ENCODE measurements around the gene PLIN4.

The PLIN4 gene

GRCh38 chr19:4495471-4495870 is 22.8 kb downstream of the PLIN4 start:
- Histone ChIP-seq H3K4me3 (ENCODE audit: low read depth, low read length) (no peak overlapping the region), H3K27me3 (replicated peaks) (no peaks in the 10 kb centered on the region), H3K27ac (no peak overlapping the region), H3K36me3 (replicated peaks) (peaks cover 74% of the 10 kb centered on the region)
- DNase-seq = no peak
- in situ Hi-C loops (cut with HindIII; ENCODE audit: low pct_ligation_motif_present, low sequenced_read_pairs) = no loop called here
- no peak for TF ChIP-seq CTCF (IDR thresholded peaks at IDR 0.05; ENCODE audit: low read depth, low read length, missing control alignments)

GRCh38 chr19:4494691-4495064 is 23.6 kb downstream of the PLIN4 start:
- in situ Hi-C loops (cut with HindIII; ENCODE audit: low pct_ligation_motif_present, low sequenced_read_pairs) = no loop called here
- no peak for TF ChIP-seq CTCF (IDR thresholded peaks at IDR 0.05; ENCODE audit: low read depth, low read length, missing control alignments)
- H3K4me3 ChIP-seq (ENCODE audit: low read depth, low read length) = no peak overlapping the region

GRCh38 chr19:4493929-4494690 is 24.2 kb downstream of the PLIN4 start:
- peaks cover 79% of the 10 kb centered on the region for H3K36me3 ChIP-seq (replicated peaks)

More at GRCh38 chr19:4494691-4495064, 23.6 kb downstream of the PLIN4 start:
- DNase-seq = no peak
- no peaks in the 10 kb centered on the region for H3K27me3 ChIP-seq (replicated peaks)
- peaks cover 74% of the 10 kb centered on the region for H3K36me3 ChIP-seq (replicated peaks)
- H3K27ac ChIP-seq = no peak overlapping the region

DNA sequence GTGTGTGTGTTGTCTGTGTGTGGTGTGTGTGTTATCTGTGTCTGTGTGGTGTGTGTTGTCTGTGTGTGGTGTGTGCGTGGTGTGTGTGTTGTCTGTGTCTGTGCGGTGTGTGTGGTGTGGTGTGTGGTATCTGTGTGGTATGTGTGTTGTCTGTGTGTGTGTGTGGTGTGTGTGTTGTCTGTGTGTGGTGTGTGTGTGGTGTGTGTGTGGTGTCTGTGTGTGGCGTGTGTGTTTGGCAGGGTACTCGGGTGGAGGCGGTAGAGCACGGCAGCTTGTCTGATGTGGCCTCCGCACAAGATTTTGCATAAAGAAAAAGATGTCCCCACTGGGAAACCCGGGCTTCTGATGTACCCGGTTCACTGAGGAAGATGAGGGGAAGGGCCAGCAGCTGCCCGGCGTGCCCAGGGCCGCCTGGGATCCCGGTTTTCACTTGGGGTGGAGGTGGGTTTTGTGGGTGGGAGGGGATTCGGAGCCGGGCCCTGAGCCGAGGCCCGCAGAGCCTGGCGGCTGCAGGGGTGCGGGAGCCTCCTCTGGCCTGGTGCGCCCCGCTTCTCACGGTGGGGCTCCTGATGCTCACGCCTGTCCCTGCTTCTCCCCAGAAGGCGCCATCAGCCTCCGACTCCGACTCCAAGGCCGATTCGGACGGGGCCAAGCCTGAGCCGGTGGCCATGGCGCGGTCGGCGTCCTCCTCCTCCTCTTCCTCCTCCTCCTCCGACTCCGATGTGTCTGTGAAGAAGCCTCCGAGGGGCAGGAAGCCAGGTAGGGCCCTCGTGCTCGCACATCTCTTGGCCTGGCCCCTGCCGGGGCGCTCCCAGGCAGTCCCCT is 25.0 kb downstream of the PLIN4 start:
- Histone ChIP-seq H3K36me3 (replicated peaks) (peaks cover 79% of the 10 kb centered on the region), H3K27ac (no peak overlapping the region), H3K27me3 (replicated peaks) (no peaks in the 10 kb centered on the region), H3K4me3 (ENCODE audit: low read depth, low read length) (no peak overlapping the region)
- TF ChIP-seq CTCF (IDR thresholded peaks at IDR 0.05; ENCODE audit: low read depth, low read length, missing control alignments) = no peak
- in situ Hi-C loops (cut with HindIII; ENCODE audit: low pct_ligation_motif_present, low sequenced_read_pairs) = no loop called here
- DNase-seq = no peak

More at GRCh38 chr19:4493929-4494690, 24.2 kb downstream of the PLIN4 start:
- Histone ChIP-seq H3K4me3 (ENCODE audit: low read depth, low read length) (no peak overlapping the region), H3K27me3 (replicated peaks) (no peaks in the 10 kb centered on the region), H3K27ac (no peak overlapping the region)
- no peak for DNase-seq
- in situ Hi-C loops (cut with HindIII; ENCODE audit: low pct_ligation_motif_present, low sequenced_read_pairs) = no loop called here
- TF ChIP-seq CTCF (IDR thresholded peaks at IDR 0.05; ENCODE audit: low read depth, low read length, missing control alignments) = no peak

DNA sequence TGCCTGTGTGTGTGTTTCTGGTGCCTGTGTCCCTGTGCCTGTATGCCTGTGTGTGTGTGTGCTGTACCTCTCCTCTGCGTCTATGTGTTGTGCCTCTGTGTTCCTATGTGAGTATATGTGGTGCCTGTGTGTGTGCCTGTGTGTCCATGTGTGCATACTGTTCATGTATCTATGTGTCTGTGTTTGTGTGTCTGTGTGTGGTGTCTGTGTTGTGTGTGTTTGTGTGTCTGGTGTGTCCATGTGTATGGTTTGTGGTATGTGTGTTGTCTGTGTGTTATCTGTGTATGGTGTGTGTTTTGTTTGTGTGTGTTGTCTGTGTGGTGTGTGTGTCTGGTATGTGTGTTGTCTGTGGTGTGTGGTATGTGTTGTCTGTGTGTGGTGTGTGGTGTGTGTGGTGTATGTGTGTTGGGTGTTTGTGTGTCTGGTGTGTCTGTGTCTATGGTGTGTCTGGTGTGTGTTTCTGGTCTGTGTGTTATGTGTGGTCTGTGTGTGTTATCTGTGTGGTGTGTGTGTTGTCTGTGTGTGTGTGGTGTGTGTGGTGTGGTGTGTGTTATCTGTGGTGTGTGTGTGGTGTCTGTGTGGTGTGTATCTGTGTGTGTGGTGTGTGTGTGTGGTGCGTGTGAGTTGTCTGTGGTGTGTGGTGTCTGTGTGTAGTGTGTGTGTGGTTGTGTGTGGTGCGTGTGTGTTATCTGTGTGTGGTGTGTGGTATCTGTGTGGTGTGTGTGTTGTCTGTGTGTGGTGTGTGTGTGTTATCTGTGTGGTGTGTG is 25.8 kb downstream of the PLIN4 start:
- Histone ChIP-seq H3K27me3 (replicated peaks) (no peaks in the 10 kb centered on the region), H3K36me3 (replicated peaks) (peaks cover 71% of the 10 kb centered on the region), H3K27ac (no peak overlapping the region), H3K4me3 (ENCODE audit: low read depth, low read length) (no peak overlapping the region)
- no peak for TF ChIP-seq CTCF (IDR thresholded peaks at IDR 0.05; ENCODE audit: low read depth, low read length, missing control alignments)
- in situ Hi-C loops (cut with HindIII; ENCODE audit: low pct_ligation_motif_present, low sequenced_read_pairs) = no loop called here
- DNase-seq = no peak
